Parathyroid adenoma (tissue), 2 donors: ENCODE results near the gene ACTN4.

Source experiments
- H2AFZ ChIP-seq: fragments of 300-600 bp; sonication (generic); one replicate; pipeline ENCODE4 v1.7.0; 2017; ENCODE audit warnings: antibody characterized with exemption, mild to moderate bottlenecking
- H3K27ac ChIP-seq: fragments of 300-600 bp; sonication (generic); one replicate; pipeline ENCODE4 v1.7.0; 2017
- H3K27me3 ChIP-seq: fragments of 300-600 bp; sonication (generic); one replicate; pipeline ENCODE4 v1.7.0; 2017; ENCODE audit warnings: low read length; ENCODE audit not compliant: control insufficient read depth, insufficient read depth
- H3K36me3 ChIP-seq: fragments of 300-600 bp; sonication (generic); one replicate; pipeline ENCODE4 v1.7.0; 2017; ENCODE audit warnings: low read length; ENCODE audit not compliant: control insufficient read depth, insufficient read depth
- H3K4me1 ChIP-seq: fragments of 300-600 bp; sonication (generic); one replicate; pipeline ENCODE4 v1.7.0; 2017; ENCODE audit warnings: control low read depth
- H3K4me2 ChIP-seq: fragments of 300-600 bp; sonication (generic); one replicate; pipeline ENCODE4 v1.7.0; 2017; ENCODE audit warnings: low read length
- H3K4me3 ChIP-seq: fragments of 300-600 bp; sonication (generic); one replicate; pipeline ENCODE4 v1.7.0; 2017; ENCODE audit warnings: low read depth, low read length
- H3K79me2 ChIP-seq: fragments of 300-600 bp; sonication (generic); one replicate; pipeline ENCODE4 v1.7.0; 2017; ENCODE audit warnings: control low read depth
- H3K9ac ChIP-seq: fragments of 300-600 bp; sonication (generic); one replicate; pipeline ENCODE4 v1.7.0; 2017; ENCODE audit warnings: mild to moderate bottlenecking
- H3K9me3 ChIP-seq: fragments of 300-600 bp; sonication (generic); one replicate; pipeline ENCODE4 v1.7.0; 2017; ENCODE audit warnings: low read length; ENCODE audit not compliant: control insufficient read depth
- CTCF ChIP-seq: fragments of 300-600 bp; sonication (generic); IDR thresholded peaks from one replicate; pipeline ENCODE4 v1.7.0; 2017; ENCODE audit warnings: antibody characterized with exemption, mild to moderate bottlenecking
- donor health status: primary hyperparathyroidism.

ACTN4 gene

GRCh38 chr19:38699647-38700349 lies 52.3 kb downstream of the ACTN4 start:
- Histone ChIP-seq H2AFZ (no peak overlapping the region), H3K79me2 (peaks cover 48% of the 10 kb centered on the region), H3K9me3 (no peaks in the 10 kb centered on the region), H3K4me2 (peak overlapping the region; percentile 25), H3K4me3 (no peak overlapping the region), H3K36me3 (no peaks in the 10 kb centered on the region), H3K27me3 (no peaks in the 10 kb centered on the region), H3K4me1 (peaks cover 56% of the 10 kb centered on the region), H3K9ac (no peak overlapping the region), H3K27ac (peak overlapping the region; percentile 76)
- no peak for TF ChIP-seq CTCF

GRCh38 chr19:38700350-38700901 lies 53.0 kb downstream of the ACTN4 start:
- no peak for TF ChIP-seq CTCF
- Histone ChIP-seq H3K4me3 (no peak overlapping the region), H3K79me2 (peaks cover 44% of the 10 kb centered on the region), H3K4me2 (peak overlapping the region; percentile 25), H2AFZ (no peak overlapping the region), H3K9ac (no peak overlapping the region), H3K27ac (peak overlapping the region; percentile 76), H3K4me1 (peaks cover 50% of the 10 kb centered on the region), H3K9me3 (no peaks in the 10 kb centered on the region), H3K36me3 (no peaks in the 10 kb centered on the region), H3K27me3 (no peaks in the 10 kb centered on the region)

- H3K27ac ChIP-seq: peak overlapping the region; percentile 76
- no peak overlapping the region for H3K4me3 ChIP-seq
- H3K36me3 ChIP-seq: no peaks in the 10 kb centered on the region
- peaks cover 39% of the 10 kb centered on the region for H3K79me2 ChIP-seq
- no peaks in the 10 kb centered on the region for H3K27me3 ChIP-seq
- TF ChIP-seq CTCF: no peak
- H3K9me3 ChIP-seq: no peaks in the 10 kb centered on the region
- no peak overlapping the region for H3K9ac ChIP-seq
- H3K4me2 ChIP-seq: no peak overlapping the region
- H2AFZ ChIP-seq: no peak overlapping the region
- peaks cover 44% of the 10 kb centered on the region for H3K4me1 ChIP-seq
Observed at GRCh38 chr19:38700902-38701454, 53.5 kb downstream of the ACTN4 start.

GRCh38 chr19:38701455-38702063 lies 54.1 kb downstream of the ACTN4 start:
- TF ChIP-seq CTCF: no peak
- peaks cover 39% of the 10 kb centered on the region for H3K4me1 ChIP-seq

More at GRCh38 chr19:38701455-38702063, 54.1 kb downstream of the ACTN4 start:
- Histone ChIP-seq H3K27ac (peak overlapping the region; percentile 22), H3K9ac (no peak overlapping the region), H2AFZ (no peak overlapping the region), H3K4me2 (no peak overlapping the region), H3K79me2 (peaks cover 33% of the 10 kb centered on the region), H3K9me3 (no peaks in the 10 kb centered on the region), H3K4me3 (no peak overlapping the region), H3K36me3 (no peaks in the 10 kb centered on the region), H3K27me3 (no peaks in the 10 kb centered on the region)
